GM19351 (cell line): ENCODE results near the gene NCOR2.

ENCODE experiments used
- ATAC-seq: cut with Tn5 transposase; IDR thresholded peaks from one replicate; pipeline ENCODE4 v1.9.1; 2021; ENCODE audit warnings: mild to moderate bottlenecking, moderate library complexity; ENCODE audit not compliant: unreplicated experiment

Gene NCOR2

GRCh38 chr12:124529565-124530276 is 37.7 kb downstream of the NCOR2 start:
- ATAC-seq = no peak

- no peak for ATAC-seq
These were observed 39.4 kb downstream of the NCOR2 start for GRCh38 chr12:124527861-124528561.

GRCh38 chr12:124525927-124526692 is 41.3 kb downstream of the NCOR2 start:
- ATAC-seq = no peak

GRCh38 chr12:124525455-124525854 is 42.0 kb downstream of the NCOR2 start:
- ATAC-seq = no peak

- no peak for ATAC-seq
These were observed 43.0 kb downstream of the NCOR2 start for GRCh38 chr12:124524231-124524925.

- ATAC-seq = no peak
These were observed 44.3 kb downstream of the NCOR2 start for GRCh38 chr12:124523071-124523470.

- ATAC-seq = no peak
These were observed 46.5 kb downstream of the NCOR2 start for GRCh38 chr12:124520907-124521306.

GRCh38 chr12:124520265-124520701 is 47.1 kb downstream of the NCOR2 start:
- ATAC-seq = no peak

- ATAC-seq = no peak
These were observed 47.7 kb downstream of the NCOR2 start for GRCh38 chr12:124519746-124520145.

- no peak for ATAC-seq
These were observed 49.1 kb downstream of the NCOR2 start for GRCh38 chr12:124518051-124518932.
